GM12878 (cell line): ENCODE measurements around the gene NEGR1. TPM values are rescaled to one million over a fixed set of nuclear protein-coding genes. Genes with fewer than 3 reads are reported as not detected.

ENCODE experiments used
- ATAC-seq: fragments of 200-7000 bp; cut with Tn5 transposase; 3 replicates; pipeline ENCODE4 v1.9.1; 2020; ENCODE audit warnings: mild to moderate bottlenecking, moderate library complexity
- BruUV-seq: library from RNA; stranded (reverse); fragments of 400-500 nt; replicated peaks from 2 replicates; lab custom pipeline; 2021; lab: Mats Ljungman, UMichigan
- CTCF ChIA-PET: fragments of 300-600 bp; sonication (Branson Sonifier 250); formaldehyde crosslinking; extraction: SDS; loops from one replicate; lab custom pipeline; 2021; ENCODE audit warnings: inconsistent platforms; lab: Yijun Ruan, JAX
- POLR2A ChIA-PET: fragments of 350-600 bp; formaldehyde crosslinking; extraction: SDS; loops from one replicate; lab custom pipeline; 2021; ENCODE audit warnings: inconsistent platforms; lab: Charles Lee
- RAD21 ChIA-PET: fragments of 300-600 bp; sonication (Branson Sonifier 250); formaldehyde crosslinking; loops from one replicate; lab custom pipeline; 2023; ENCODE audit warnings: antibody characterized with exemption; ENCODE audit not compliant: unreplicated experiment; lab: Charles Lee
- SMC1A ChIA-PET: fragments of 300-600 bp; sonication (Branson Sonifier 250); formaldehyde crosslinking; loops from one replicate; lab custom pipeline; 2023; ENCODE audit not compliant: unreplicated experiment, uncharacterized antibody; lab: Charles Lee
- DNase-seq: peaks from one replicate; pipeline ENCODE4 v3.0.0-alpha.2; 2011; ENCODE audit warnings: low read depth, low spot score
- FAIRE-seq: peaks from 3 replicates; lab custom pipeline; 2011; peaks lifted over from hg19 to GRCh38; lab: Jason Lieb, UNC
- H2AFZ ChIP-seq: 2 replicates; pipeline ENCODE4 v1.6.0; 2011; ENCODE audit warnings: low read depth, low read length, control low read depth; ENCODE audit not compliant: control insufficient read depth
- H3K27ac ChIP-seq: 2 replicates; pipeline ENCODE4 v1.5.1; 2011; ENCODE audit warnings: control low read depth; ENCODE audit not compliant: control insufficient read depth, insufficient read depth
- H3K27me3 ChIP-seq, 2 experiments: replicated peaks in 1 of 2; 2 replicates each; pipeline versions ENCODE4 v1.6.0 to v1.6.1; 2011; ENCODE audit warnings: low read length in 1 of 2; ENCODE audit not compliant: control insufficient read depth in 2 of 2, insufficient read depth in 2 of 2
- H3K36me3 ChIP-seq, 2 experiments: 2 replicates each; pipeline ENCODE4 v1.5.1; 2011; ENCODE audit warnings: low read length in 1 of 2; ENCODE audit not compliant: control insufficient read depth in 2 of 2, insufficient read depth in 2 of 2
- H3K4me1 ChIP-seq: 2 replicates; pipeline ENCODE4 v1.6.1; 2011; ENCODE audit warnings: mild to moderate bottlenecking, low read length, moderate library complexity, mixed read lengths; ENCODE audit not compliant: control insufficient read depth, insufficient read depth
- H3K4me2 ChIP-seq: 2 replicates; pipeline ENCODE4 v1.6.0; 2011; ENCODE audit warnings: control low read depth; ENCODE audit not compliant: control insufficient read depth, insufficient read depth
- H3K4me3 ChIP-seq: fragments of 200-600 bp; sonication (generic); 2 replicates; pipeline ENCODE4 v1.5.1; 2016
- H3K79me2 ChIP-seq: 2 replicates; pipeline ENCODE4 v1.6.0; 2011; ENCODE audit warnings: low read length; ENCODE audit not compliant: control insufficient read depth, insufficient read depth
- H3K9ac ChIP-seq: 2 replicates; pipeline ENCODE4 v1.8.0; 2011; ENCODE audit warnings: low read length, control low read depth, mixed read lengths; ENCODE audit not compliant: control insufficient read depth, insufficient read depth
- H3K9me3 ChIP-seq: replicated peaks from 3 replicates; pipeline ENCODE4 v1.5.1; 2011; ENCODE audit warnings: mild to moderate bottlenecking, low read length; ENCODE audit not compliant: control insufficient read depth, insufficient read depth
- H4K20me1 ChIP-seq: 2 replicates; pipeline ENCODE4 v1.6.0; 2011; ENCODE audit not compliant: control insufficient read depth, insufficient read depth
- ASH2L ChIP-seq: fragments of 300-600, 200-600 bp; sonication (generic); IDR thresholded peaks from 2 replicates; pipeline ENCODE4 v1.6.1; 2017; ENCODE audit warnings: low read depth, mild to moderate bottlenecking, borderline replicate concordance
- EGR1 ChIP-seq, 2 experiments: IDR thresholded peaks; 1 replicate in 1 of 2; 2 replicates in 1 of 2; pipeline ENCODE4 v1.6.1; 2011 to 2012; ENCODE audit warnings: low read depth in 2 of 2, low read length in 2 of 2, borderline replicate concordance in 1 of 2, mild to moderate bottlenecking in 1 of 2, moderate library complexity in 1 of 2
- JUNB ChIP-seq: IDR thresholded peaks from 2 replicates; pipeline ENCODE4 v1.6.1; 2016; ENCODE audit warnings: antibody characterized with exemption, mild to moderate bottlenecking
- JUND ChIP-seq: IDR thresholded peaks from 2 replicates; pipeline ENCODE4 v1.6.1; 2012; ENCODE audit warnings: low read depth, mild to moderate bottlenecking, low read length, improper control_type of control experiment, moderate library complexity
- NR2F1 ChIP-seq: fragments of 450-650 bp; conservative IDR thresholded peaks from 2 replicates; pipeline ENCODE4 v1.6.1; 2017; ENCODE audit warnings: mild to moderate bottlenecking
- POLR2AphosphoS5 ChIP-seq: IDR thresholded peaks from 2 replicates; pipeline ENCODE4 v1.6.1; 2011; ENCODE audit warnings: mild to moderate bottlenecking, low read length, inconsistent platforms
- RELA ChIP-seq: fragments of 450-650 bp; IDR thresholded peaks from 2 replicates; pipeline ENCODE4 v1.8.0; 2014; ENCODE audit warnings: borderline replicate concordance; ENCODE audit not compliant: partially characterized antibody
- SIN3A ChIP-seq: IDR thresholded peaks from 2 replicates; pipeline ENCODE4 v1.6.1; 2012; ENCODE audit warnings: low read depth, low read length, improper control_type of control experiment
- WGBS: methylation state at CpG from one replicate; pipeline ENCODE4 v1.1.6; 2016; ENCODE audit warnings: low lambda C conversion rate; ENCODE audit not compliant: insufficient replicate concordance, insufficient coverage; ENCODE audit errors: missing lambda C conversion rate; 5-methylcytosine and 5-hydroxymethylcytosine counted together
- in situ Hi-C: fragments of 300-500 bp; cut with MboI; formaldehyde crosslinking; loops from 9 replicates; pipeline ENCODE4 v1.14.3; 2018; ENCODE audit warnings: mixed read lengths
- intact Hi-C: fragments of 100-400 bp; cut with micrococcal nuclease; formaldehyde crosslinking; loops from one replicate; pipeline ENCODE4 v1.14.2; 2022; ENCODE audit not compliant: unreplicated experiment
- polyA plus RNA-seq, 11 experiments: library from polyadenylated mRNA; depleted of rRNA in 4 of 11; unstranded in 6 of 11; stranded (reverse) in 5 of 11; fragments of >200 nt; fragmentation: Nextera tagmentation in 4 of 11; fragmentation: Illumina TruSeq in 1 of 11; extraction: Ambion mirVana in 4 of 11; extraction: Trizol in 1 of 11; gene quantifications; 1 replicate in 1 of 11; 2 replicates in 10 of 11; pipeline versions ENCODE4 v1.2.1 to v1.2.3, GENCODE V29; 2011 to 2016; ENCODE audit warnings: inconsistent platforms in 2 of 11, missing spikeins in 2 of 11, low read depth in 1 of 11
- total RNA-seq, 4 experiments: library from RNA; depleted of rRNA in 3 of 4; stranded (reverse); fragments of >200 nt in 3 of 4; fragmentation: Illumina TruSeq in 1 of 4; extraction: Trizol in 1 of 4; gene quantifications; 2 replicates each; pipeline versions ENCODE4 v1.2.1 to v1.2.3, GENCODE V29; 2013 to 2021
- TF ChIP-seq, protein P1 (sequence below): IDR thresholded peaks from 2 replicates; pipeline ENCODE4 v1.6.1; 2012; ENCODE audit warnings: low read depth, low read length, improper control_type of control experiment
- TF ChIP-seq, protein P2 (sequence below): IDR thresholded peaks from 2 replicates; pipeline ENCODE4 v1.6.1; 2011; ENCODE audit warnings: borderline replicate concordance, low read depth, mild to moderate bottlenecking, moderate library complexity, low read length; ENCODE audit not compliant: insufficient read depth, poor library complexity, severe bottlenecking
- TF ChIP-seq, protein P3 (sequence below): fragments of 450-650 bp; conservative IDR thresholded peaks from 2 replicates; pipeline ENCODE4 v1.6.1; 2017; ENCODE audit warnings: mild to moderate bottlenecking, moderate library complexity

The NEGR1 gene
- total and polyA plus RNA-seq, 10 of the 15 experiments (the other 5 are each of a cell fraction or from before 2014, with no cell fraction given), result under 0.01 to 0.03 (median 0.01) TPM; not detected in 7

DNA sequence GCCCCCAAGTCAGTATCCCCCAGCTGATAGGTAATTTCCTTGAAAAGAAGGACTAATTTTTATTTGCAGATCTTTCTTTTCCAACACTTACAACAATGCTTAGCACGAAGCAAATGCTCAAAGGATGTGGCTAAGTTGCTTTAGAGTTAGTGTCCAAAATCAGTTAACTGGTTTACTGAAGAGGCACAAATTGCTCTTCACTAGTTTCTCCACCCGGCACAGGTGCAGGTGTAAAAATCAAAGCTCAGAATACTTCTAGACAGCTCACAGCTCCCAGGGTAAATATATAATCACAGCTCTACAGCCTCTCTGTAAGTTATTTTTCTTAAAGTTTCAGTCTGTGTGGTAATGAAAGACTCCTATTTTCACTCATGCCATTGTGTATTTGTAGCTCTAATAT is 361.8 kb downstream of the NEGR1 start (continued):
- TF ChIP-seq EGR1 (IDR thresholded peaks at IDR 0.05; ENCODE audit: borderline replicate concordance in 1 of 2, low read depth in 2 of 2, low read length in 2 of 2), result no peak

DNA sequence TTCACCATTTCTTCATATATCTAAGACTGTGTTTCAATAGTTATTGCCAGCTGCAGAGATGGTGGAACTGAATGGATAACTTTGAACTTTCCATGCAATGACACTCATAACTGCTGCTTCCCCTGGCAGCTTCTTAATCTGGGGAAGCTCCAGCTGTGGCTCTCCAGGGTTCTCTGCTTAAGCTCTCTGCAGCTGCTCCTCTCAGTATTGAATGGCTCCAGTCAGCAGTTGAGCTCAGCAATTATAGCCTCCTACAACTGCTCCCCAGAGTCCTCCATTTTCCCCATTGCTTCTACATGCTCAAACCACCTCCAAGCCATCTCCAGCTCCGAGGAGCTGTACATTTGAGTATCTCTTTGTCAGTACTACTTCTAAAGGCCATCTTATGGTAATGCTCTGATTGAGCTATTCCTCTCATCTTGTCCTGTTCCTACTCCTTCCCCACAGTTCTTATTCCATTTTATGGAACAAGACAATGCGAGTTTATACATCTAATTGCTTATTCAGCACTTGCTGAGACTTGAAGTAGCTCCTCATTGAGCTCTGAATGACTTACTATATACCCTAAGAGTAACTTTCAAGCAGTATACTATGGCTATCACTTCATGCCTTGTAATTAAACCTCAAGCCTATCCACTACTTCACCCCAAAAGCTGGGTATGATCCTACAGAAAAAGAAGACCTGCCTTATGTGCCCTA is 362.4 kb downstream of the NEGR1 start:
- Histone ChIP-seq H3K27ac (no peak overlapping the region), H4K20me1 (no peaks in the 10 kb centered on the region), H3K4me1 (no peaks in the 10 kb centered on the region), H3K79me2 (no peaks in the 10 kb centered on the region), H3K4me2 (no peak overlapping the region), H3K9me3 (no peaks in the 10 kb centered on the region)
- CTCF ChIA-PET, result interaction anchor here (1.6 kb wide), 2 partner anchors 9 to 13 kb away, joined by 3 to 4 read pairs; no protein-coding TSS in a partner anchor
- no peak for FAIRE-seq
- RAD21 ChIA-PET, result no interaction called here
- SMC1A ChIA-PET, result interaction anchor here (0.9 to 1.4 kb wide), 2 partner anchors 12 to 118 kb away, joined by 3 to 6 read pairs; no protein-coding TSS in a partner anchor
- in situ Hi-C loops, result no loop called here
- no peak for TF ChIP-seq SIN3A
- TF ChIP-seq RELA, result no peak
- TF ChIP-seq, all 136 proteins: peak for 0
- no peak overlapping the region for H3K4me3 ChIP-seq
- no peak for DNase-seq
- no peak overlapping the region for H3K9ac ChIP-seq
- H2AFZ ChIP-seq, result no peak overlapping the region
- ATAC-seq, result no peak
- intact Hi-C loops, result no loop called here
- BruUV-seq, result no TSS peak
- H3K27me3 ChIP-seq, result no peaks in the 10 kb centered on the region; a peak in 1 of 4 replicates
- 0% methylated on average over 2 of the region's 2 CpGs for WGBS
- POLR2A ChIA-PET, result no interaction called here
- H3K36me3 ChIP-seq, result no peaks in the 10 kb centered on the region

DNA sequence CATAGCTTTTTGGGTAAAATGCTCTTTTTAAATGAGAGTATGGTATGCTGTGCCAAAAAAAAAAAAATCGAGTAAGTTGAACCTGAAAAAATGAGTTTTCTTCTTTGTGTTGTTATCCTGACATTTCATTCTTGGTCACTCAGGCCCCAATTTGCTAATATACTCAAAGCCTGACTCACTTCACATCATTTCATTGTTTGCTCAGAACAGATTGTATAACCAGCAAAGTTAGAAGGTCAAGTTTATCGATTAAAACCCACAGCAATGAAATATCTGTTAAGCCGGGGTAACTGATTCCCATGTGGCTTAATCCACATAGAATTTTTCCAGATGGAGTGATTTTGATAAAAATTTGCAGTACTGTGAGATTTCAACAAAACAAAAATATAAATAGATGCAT is 363.7 kb downstream of the NEGR1 start:
- H3K9me3 ChIP-seq, result no peaks in the 10 kb centered on the region
- H3K4me2 ChIP-seq, result no peak overlapping the region
- H3K4me1 ChIP-seq, result no peaks in the 10 kb centered on the region
- ATAC-seq (no peak), FAIRE-seq (no peak), DNase-seq (no peak)
- intact Hi-C loops (no loop called here), in situ Hi-C loops (no loop called here)
- no peaks in the 10 kb centered on the region; a peak in 1 of 4 replicates for H3K27me3 ChIP-seq
- H3K4me3 ChIP-seq, result no peak overlapping the region
- no peaks in the 10 kb centered on the region for H3K79me2 ChIP-seq
- SMC1A ChIA-PET, result no interaction called here
- H3K36me3 ChIP-seq, result no peaks in the 10 kb centered on the region
- no peak overlapping the region for H2AFZ ChIP-seq
- CTCF ChIA-PET, result interaction anchor here (1.6 kb wide), 1 partner anchor 7 kb away, joined by 3 read pairs; no protein-coding TSS in a partner anchor
- no TSS peak for BruUV-seq
- RAD21 ChIA-PET, result no interaction called here
- no peak overlapping the region for H3K9ac ChIP-seq
- no peak overlapping the region for H3K27ac ChIP-seq
- H4K20me1 ChIP-seq, result no peaks in the 10 kb centered on the region
- 7% methylated on average over 3 of the region's 3 CpGs for WGBS
- POLR2A ChIA-PET, result no interaction called here
- TF ChIP-seq JUNB (no peak), POLR2AphosphoS5 (no peak), ASH2L (no peak), NR2F1 (no peak), JUND (no peak)
- TF ChIP-seq, protein P1, sequence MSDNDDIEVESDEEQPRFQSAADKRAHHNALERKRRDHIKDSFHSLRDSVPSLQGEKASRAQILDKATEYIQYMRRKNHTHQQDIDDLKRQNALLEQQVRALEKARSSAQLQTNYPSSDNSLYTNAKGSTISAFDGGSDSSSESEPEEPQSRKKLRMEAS, result no peak
- TF ChIP-seq, protein P2, sequence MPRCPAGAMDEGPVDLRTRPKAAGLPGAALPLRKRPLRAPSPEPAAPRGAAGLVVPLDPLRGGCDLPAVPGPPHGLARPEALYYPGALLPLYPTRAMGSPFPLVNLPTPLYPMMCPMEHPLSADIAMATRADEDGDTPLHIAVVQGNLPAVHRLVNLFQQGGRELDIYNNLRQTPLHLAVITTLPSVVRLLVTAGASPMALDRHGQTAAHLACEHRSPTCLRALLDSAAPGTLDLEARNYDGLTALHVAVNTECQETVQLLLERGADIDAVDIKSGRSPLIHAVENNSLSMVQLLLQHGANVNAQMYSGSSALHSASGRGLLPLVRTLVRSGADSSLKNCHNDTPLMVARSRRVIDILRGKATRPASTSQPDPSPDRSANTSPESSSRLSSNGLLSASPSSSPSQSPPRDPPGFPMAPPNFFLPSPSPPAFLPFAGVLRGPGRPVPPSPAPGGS, result no peak
- TF ChIP-seq, protein P3, sequence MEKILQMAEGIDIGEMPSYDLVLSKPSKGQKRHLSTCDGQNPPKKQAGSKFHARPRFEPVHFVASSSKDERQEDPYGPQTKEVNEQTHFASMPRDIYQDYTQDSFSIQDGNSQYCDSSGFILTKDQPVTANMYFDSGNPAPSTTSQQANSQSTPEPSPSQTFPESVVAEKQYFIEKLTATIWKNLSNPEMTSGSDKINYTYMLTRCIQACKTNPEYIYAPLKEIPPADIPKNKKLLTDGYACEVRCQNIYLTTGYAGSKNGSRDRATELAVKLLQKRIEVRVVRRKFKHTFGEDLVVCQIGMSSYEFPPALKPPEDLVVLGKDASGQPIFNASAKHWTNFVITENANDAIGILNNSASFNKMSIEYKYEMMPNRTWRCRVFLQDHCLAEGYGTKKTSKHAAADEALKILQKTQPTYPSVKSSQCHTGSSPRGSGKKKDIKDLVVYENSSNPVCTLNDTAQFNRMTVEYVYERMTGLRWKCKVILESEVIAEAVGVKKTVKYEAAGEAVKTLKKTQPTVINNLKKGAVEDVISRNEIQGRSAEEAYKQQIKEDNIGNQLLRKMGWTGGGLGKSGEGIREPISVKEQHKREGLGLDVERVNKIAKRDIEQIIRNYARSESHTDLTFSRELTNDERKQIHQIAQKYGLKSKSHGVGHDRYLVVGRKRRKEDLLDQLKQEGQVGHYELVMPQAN, result no peak
